GM12878 (cell line): ENCODE measurements around the gene ARHGAP15. TPM values are rescaled to one million over a fixed set of nuclear protein-coding genes. Genes with fewer than 3 reads are reported as not detected.

Source experiments
- ATAC-seq: fragments of 200-7000 bp; cut with Tn5 transposase; 3 replicates; pipeline ENCODE4 v1.9.1; 2020; ENCODE audit warnings: mild to moderate bottlenecking, moderate library complexity
- BruUV-seq: library from RNA; stranded (reverse); fragments of 400-500 nt; replicated peaks from 2 replicates; lab custom pipeline; 2021; lab: Mats Ljungman, UMichigan
- CTCF ChIA-PET: fragments of 300-600 bp; sonication (Branson Sonifier 250); formaldehyde crosslinking; extraction: SDS; loops from one replicate; lab custom pipeline; 2021; ENCODE audit warnings: inconsistent platforms; lab: Yijun Ruan, JAX
- POLR2A ChIA-PET: fragments of 350-600 bp; formaldehyde crosslinking; extraction: SDS; loops from one replicate; lab custom pipeline; 2021; ENCODE audit warnings: inconsistent platforms; lab: Charles Lee
- RAD21 ChIA-PET: fragments of 300-600 bp; sonication (Branson Sonifier 250); formaldehyde crosslinking; loops from one replicate; lab custom pipeline; 2023; ENCODE audit warnings: antibody characterized with exemption; ENCODE audit not compliant: unreplicated experiment; lab: Charles Lee
- SMC1A ChIA-PET: fragments of 300-600 bp; sonication (Branson Sonifier 250); formaldehyde crosslinking; loops from one replicate; lab custom pipeline; 2023; ENCODE audit not compliant: unreplicated experiment, uncharacterized antibody; lab: Charles Lee
- DNase-seq: peaks from one replicate; pipeline ENCODE4 v3.0.0-alpha.2; 2011; ENCODE audit warnings: low read depth, low spot score
- FAIRE-seq: peaks from 3 replicates; lab custom pipeline; 2011; peaks lifted over from hg19 to GRCh38; lab: Jason Lieb, UNC
- H2AFZ ChIP-seq: 2 replicates; pipeline ENCODE4 v1.6.0; 2011; ENCODE audit warnings: low read depth, low read length, control low read depth; ENCODE audit not compliant: control insufficient read depth
- H3K27ac ChIP-seq: 2 replicates; pipeline ENCODE4 v1.5.1; 2011; ENCODE audit warnings: control low read depth; ENCODE audit not compliant: control insufficient read depth, insufficient read depth
- H3K27me3 ChIP-seq, 2 experiments: replicated peaks in 1 of 2; 2 replicates each; pipeline versions ENCODE4 v1.6.0 to v1.6.1; 2011; ENCODE audit warnings: low read length in 1 of 2; ENCODE audit not compliant: control insufficient read depth in 2 of 2, insufficient read depth in 2 of 2
- H3K36me3 ChIP-seq, 2 experiments: 2 replicates each; pipeline ENCODE4 v1.5.1; 2011; ENCODE audit warnings: low read length in 1 of 2; ENCODE audit not compliant: control insufficient read depth in 2 of 2, insufficient read depth in 2 of 2
- H3K4me1 ChIP-seq: 2 replicates; pipeline ENCODE4 v1.6.1; 2011; ENCODE audit warnings: mild to moderate bottlenecking, low read length, moderate library complexity, mixed read lengths; ENCODE audit not compliant: control insufficient read depth, insufficient read depth
- H3K4me2 ChIP-seq: 2 replicates; pipeline ENCODE4 v1.6.0; 2011; ENCODE audit warnings: control low read depth; ENCODE audit not compliant: control insufficient read depth, insufficient read depth
- H3K4me3 ChIP-seq: fragments of 200-600 bp; sonication (generic); 2 replicates; pipeline ENCODE4 v1.5.1; 2016
- H3K79me2 ChIP-seq: 2 replicates; pipeline ENCODE4 v1.6.0; 2011; ENCODE audit warnings: low read length; ENCODE audit not compliant: control insufficient read depth, insufficient read depth
- H3K9ac ChIP-seq: 2 replicates; pipeline ENCODE4 v1.8.0; 2011; ENCODE audit warnings: low read length, control low read depth, mixed read lengths; ENCODE audit not compliant: control insufficient read depth, insufficient read depth
- H3K9me3 ChIP-seq: replicated peaks from 3 replicates; pipeline ENCODE4 v1.5.1; 2011; ENCODE audit warnings: mild to moderate bottlenecking, low read length; ENCODE audit not compliant: control insufficient read depth, insufficient read depth
- H4K20me1 ChIP-seq: 2 replicates; pipeline ENCODE4 v1.6.0; 2011; ENCODE audit not compliant: control insufficient read depth, insufficient read depth
- ATF7 ChIP-seq: fragments of 450-650 bp; IDR thresholded peaks from 2 replicates; pipeline ENCODE4 v1.6.1; 2016; ENCODE audit warnings: low read depth, mild to moderate bottlenecking
- BCL3 ChIP-seq: IDR thresholded peaks from 2 replicates; pipeline ENCODE4 v1.6.1; 2011; ENCODE audit warnings: borderline replicate concordance, low read depth, mild to moderate bottlenecking, moderate library complexity, low read length; ENCODE audit not compliant: insufficient read depth, poor library complexity, severe bottlenecking
- CHD2 ChIP-seq: IDR thresholded peaks from 2 replicates; pipeline ENCODE4 v1.6.1; 2011; ENCODE audit warnings: low read depth, low read length, improper control_type of control experiment, borderline replicate concordance
- FOXM1 ChIP-seq: IDR thresholded peaks from 2 replicates; pipeline ENCODE4 v1.6.1; 2012; ENCODE audit warnings: low read depth, mild to moderate bottlenecking, inconsistent platforms, low read length, moderate library complexity
- KAT2A ChIP-seq: conservative IDR thresholded peaks from 2 replicates; pipeline ENCODE4 v1.6.1; 2011; ENCODE audit warnings: low read depth, low read length; ENCODE audit not compliant: control insufficient read depth
- MEF2B ChIP-seq: fragments of 450-650 bp; IDR thresholded peaks from 2 replicates; pipeline ENCODE4 v1.6.1; 2018; ENCODE audit warnings: mild to moderate bottlenecking, moderate library complexity; ENCODE audit not compliant: partially characterized antibody, poor library complexity, severe bottlenecking
- NFXL1 ChIP-seq: fragments of 450-650 bp; IDR thresholded peaks from 2 replicates; pipeline ENCODE4 v1.6.1; 2017; ENCODE audit warnings: antibody characterized with exemption, mild to moderate bottlenecking, borderline replicate concordance
- NR2C1 ChIP-seq: fragments of 450-650 bp; IDR thresholded peaks from 2 replicates; pipeline ENCODE4 v1.6.1; 2017; ENCODE audit warnings: antibody characterized with exemption, mild to moderate bottlenecking, moderate library complexity
- PBX3 ChIP-seq: IDR thresholded peaks from 2 replicates; pipeline ENCODE4 v1.6.1; 2011; ENCODE audit warnings: mild to moderate bottlenecking, low read depth, low read length, moderate library complexity; ENCODE audit not compliant: insufficient replicate concordance
- RBBP5 ChIP-seq: fragments of 200-600 bp; sonication (generic); conservative IDR thresholded peaks from 2 replicates; pipeline ENCODE4 v1.6.1; 2016
- RCOR1 ChIP-seq: conservative IDR thresholded peaks from 2 replicates; pipeline ENCODE4 v1.6.1; 2012; ENCODE audit warnings: low read depth, low read length, improper control_type of control experiment
- SREBF2 ChIP-seq: IDR thresholded peaks from 2 replicates; pipeline ENCODE4 v1.6.1; 2012; ENCODE audit warnings: mild to moderate bottlenecking, low read length
- STAT1 ChIP-seq: fragments of 450-650 bp; conservative IDR thresholded peaks from 2 replicates; pipeline ENCODE4 v1.6.1; 2014; ENCODE audit warnings: antibody characterized with exemption, mild to moderate bottlenecking
- YBX1 ChIP-seq: fragments of 450-650 bp; IDR thresholded peaks from 2 replicates; pipeline ENCODE4 v1.6.1; 2016; ENCODE audit warnings: antibody characterized with exemption
- ZBED1 ChIP-seq: IDR thresholded peaks from 2 replicates; pipeline ENCODE4 v1.6.1; 2016; ENCODE audit warnings: borderline replicate concordance
- ZBTB40 ChIP-seq: fragments of 450-650 bp; IDR thresholded peaks from 2 replicates; pipeline ENCODE4 v1.6.1; 2016; ENCODE audit warnings: mild to moderate bottlenecking, moderate library complexity, borderline replicate concordance
- WGBS: methylation state at CpG from one replicate; pipeline ENCODE4 v1.1.6; 2016; ENCODE audit warnings: low lambda C conversion rate; ENCODE audit not compliant: insufficient replicate concordance, insufficient coverage; ENCODE audit errors: missing lambda C conversion rate; 5-methylcytosine and 5-hydroxymethylcytosine counted together
- in situ Hi-C: fragments of 300-500 bp; cut with MboI; formaldehyde crosslinking; loops from 9 replicates; pipeline ENCODE4 v1.14.3; 2018; ENCODE audit warnings: mixed read lengths
- intact Hi-C: fragments of 100-400 bp; cut with micrococcal nuclease; formaldehyde crosslinking; loops from one replicate; pipeline ENCODE4 v1.14.2; 2022; ENCODE audit not compliant: unreplicated experiment
- polyA plus RNA-seq, 11 experiments: library from polyadenylated mRNA; depleted of rRNA in 4 of 11; unstranded in 6 of 11; stranded (reverse) in 5 of 11; fragments of >200 nt; fragmentation: Nextera tagmentation in 4 of 11; fragmentation: Illumina TruSeq in 1 of 11; extraction: Ambion mirVana in 4 of 11; extraction: Trizol in 1 of 11; gene quantifications; 1 replicate in 1 of 11; 2 replicates in 10 of 11; pipeline versions ENCODE4 v1.2.1 to v1.2.3, GENCODE V29; 2011 to 2016; ENCODE audit warnings: inconsistent platforms in 2 of 11, missing spikeins in 2 of 11, low read depth in 1 of 11
- total RNA-seq, 4 experiments: library from RNA; depleted of rRNA in 3 of 4; stranded (reverse); fragments of >200 nt in 3 of 4; fragmentation: Illumina TruSeq in 1 of 4; extraction: Trizol in 1 of 4; gene quantifications; 2 replicates each; pipeline versions ENCODE4 v1.2.1 to v1.2.3, GENCODE V29; 2013 to 2021

The ARHGAP15 gene
- total and polyA plus RNA-seq, 10 of the 15 experiments (the other 5 are each of a cell fraction or from before 2014, with no cell fraction given) = 38.0 to 92.6 (median 66.7) TPM

GRCh38 chr2:143688248-143688647, 559.0 kb downstream of the ARHGAP15 start:
- Histone ChIP-seq H3K36me3 (no peaks in the 10 kb centered on the region), H3K4me3 (no peak overlapping the region), H3K4me2 (no peak overlapping the region), H4K20me1 (no peaks in the 10 kb centered on the region), H3K79me2 (no peaks in the 10 kb centered on the region), H3K9ac (no peak overlapping the region), H2AFZ (no peak overlapping the region), H3K27me3 (no peaks in the 10 kb centered on the region), H3K9me3 (no peaks in the 10 kb centered on the region), H3K4me1 (no peaks in the 10 kb centered on the region), H3K27ac (no peak overlapping the region)
- 91% methylated on average over 2 of the region's 2 CpGs for WGBS
- ATAC-seq (no peak), DNase-seq (no peak), FAIRE-seq (no peak)
- CTCF ChIA-PET = interaction anchor here (2.5 kb wide), 1 partner anchor 12 kb away, joined by 9 read pairs; no protein-coding TSS in a partner anchor
- RAD21 ChIA-PET = no interaction called here
- POLR2A ChIA-PET = no interaction called here
- TF ChIP-seq SREBF2 = no peak
- no peak for TF ChIP-seq KAT2A
- TF ChIP-seq YBX1 = no peak
- TF ChIP-seq RBBP5 = no peak
- TF ChIP-seq BCL3 = no peak
- TF ChIP-seq ATF7 = no peak
- TF ChIP-seq ZBTB40 = no peak
- no peak for TF ChIP-seq CHD2
- TF ChIP-seq ZBED1 = no peak
- TF ChIP-seq MEF2B = no peak
- TF ChIP-seq STAT1 = no peak
- no peak for TF ChIP-seq NR2C1
- no peak for TF ChIP-seq PBX3
- no peak for TF ChIP-seq RCOR1
- no peak for TF ChIP-seq NFXL1
- TF ChIP-seq FOXM1 = no peak
- SMC1A ChIA-PET = interaction anchor here (0.7 kb wide), 1 partner anchor 11 kb away, joined by 3 read pairs; no protein-coding TSS in a partner anchor
- intact Hi-C loops = no loop called here
- BruUV-seq = no TSS peak
- in situ Hi-C loops = no loop called here
